Trophoblast cell (in vitro differentiated cells and primary cell): ENCODE results near the gene PTPN13.

Source experiments
- DNase-seq, 2 donors: peaks; one replicate each; pipeline ENCODE4 v3.0.0-alpha.2; 2016
- H2AFZ ChIP-seq: 2 replicates; pipeline ENCODE4 v1.6.1; 2013; ENCODE audit warnings: low read length, moderate library complexity, mild to moderate bottlenecking; ENCODE audit not compliant: insufficient read depth, poor library complexity
- H2AK5ac ChIP-seq: 2 replicates; pipeline ENCODE4 v1.6.1; 2013; ENCODE audit warnings: mild to moderate bottlenecking, low read length
- H2BK120ac ChIP-seq: 2 replicates; pipeline ENCODE4 v1.6.1; 2013; ENCODE audit warnings: low read length, mild to moderate bottlenecking, moderate library complexity; ENCODE audit not compliant: insufficient read depth, poor library complexity
- H2BK12ac ChIP-seq: 2 replicates; pipeline ENCODE4 v1.6.1; 2013; ENCODE audit warnings: mild to moderate bottlenecking, low read length, moderate library complexity
- H2BK5ac ChIP-seq: 2 replicates; pipeline ENCODE4 v1.6.1; 2013; ENCODE audit warnings: low read length, low read depth, moderate library complexity, mild to moderate bottlenecking; ENCODE audit not compliant: poor library complexity
- H3K14ac ChIP-seq: 2 replicates; pipeline ENCODE4 v1.6.1; 2013; ENCODE audit warnings: mild to moderate bottlenecking, low read length
- H3K18ac ChIP-seq: 2 replicates; pipeline ENCODE4 v1.6.1; 2013; ENCODE audit warnings: mild to moderate bottlenecking, low read length
- H3K23ac ChIP-seq: 2 replicates; pipeline ENCODE4 v1.6.1; 2013; ENCODE audit warnings: low read length
- H3K27ac ChIP-seq: 2 replicates; pipeline ENCODE4 v1.5.1; 2013; ENCODE audit warnings: low read depth, mild to moderate bottlenecking, inconsistent platforms, low read length, moderate library complexity
- H3K27me3 ChIP-seq: 2 replicates; pipeline ENCODE4 v1.6.1; 2013; ENCODE audit warnings: inconsistent platforms, mild to moderate bottlenecking, low read length, moderate library complexity; ENCODE audit not compliant: insufficient read depth
- H3K36me3 ChIP-seq, 2 experiments: 1 replicate in 1 of 2; 2 replicates in 1 of 2; pipeline ENCODE4 v1.6.1; 2013; ENCODE audit warnings: low read length in 2 of 2, mild to moderate bottlenecking in 2 of 2, moderate library complexity in 1 of 2; ENCODE audit not compliant: insufficient read depth in 2 of 2, control insufficient read depth in 1 of 2
- H3K4ac ChIP-seq: 2 replicates; pipeline ENCODE4 v1.6.1; 2013; ENCODE audit warnings: low read depth, mild to moderate bottlenecking, low read length, moderate library complexity
- H3K4me1 ChIP-seq, 2 experiments: 1 replicate in 1 of 2; 2 replicates in 1 of 2; pipeline ENCODE4 v1.6.1; 2013; ENCODE audit warnings: low read length in 2 of 2, mild to moderate bottlenecking in 2 of 2, moderate library complexity in 1 of 2; ENCODE audit not compliant: insufficient read depth in 2 of 2, control insufficient read depth in 1 of 2
- H3K4me2 ChIP-seq: 2 replicates; pipeline ENCODE4 v1.6.1; 2013; ENCODE audit warnings: inconsistent platforms, mild to moderate bottlenecking, low read length, moderate library complexity
- H3K4me3 ChIP-seq: 2 replicates; pipeline ENCODE4 v1.5.1; 2013; ENCODE audit warnings: mild to moderate bottlenecking, low read depth, low read length, inconsistent platforms
- H3K79me1 ChIP-seq: one replicate; pipeline ENCODE4 v1.6.1; 2013; ENCODE audit warnings: low read length
- H3K79me2 ChIP-seq: 2 replicates; pipeline ENCODE4 v1.6.1; 2013; ENCODE audit warnings: low read length, mild to moderate bottlenecking; ENCODE audit not compliant: control insufficient read depth, insufficient read depth, poor library complexity
- H3K9ac ChIP-seq: 2 replicates; pipeline ENCODE4 v1.6.1; 2013; ENCODE audit warnings: mild to moderate bottlenecking, low read length
- H3K9me3 ChIP-seq: 2 replicates; pipeline ENCODE4 v1.6.1; 2013; ENCODE audit warnings: low read depth, mild to moderate bottlenecking, control low read depth, inconsistent platforms, low read length; ENCODE audit not compliant: insufficient read depth
- H4K12ac ChIP-seq: 2 replicates; pipeline ENCODE4 v1.6.1; 2013; ENCODE audit warnings: low read depth, mild to moderate bottlenecking, low read length, moderate library complexity
- H4K8ac ChIP-seq: 2 replicates; pipeline ENCODE4 v1.6.1; 2013; ENCODE audit warnings: low read depth, mild to moderate bottlenecking, low read length, moderate library complexity
- H4K91ac ChIP-seq: one replicate; pipeline ENCODE4 v1.6.1; 2013; ENCODE audit warnings: low read depth, mild to moderate bottlenecking, low read length, moderate library complexity
- WGBS: extraction: QIAGEN DNeasy Blood & Tissue Kit; methylation state at CpG from one replicate; pipeline ENCODE4 v1.1.7; 2013; ENCODE audit warnings: missing lambda C conversion rate; ENCODE audit not compliant: insufficient read length, insufficient coverage; ENCODE audit errors: extremely low coverage; 5-methylcytosine and 5-hydroxymethylcytosine counted together

The PTPN13 gene

GRCh38 chr4:86608757-86609375, 14.8 kb downstream of the PTPN13 start:
- no peak overlapping the region for H4K91ac ChIP-seq
- no peak overlapping the region for H2AK5ac ChIP-seq
- H2BK5ac ChIP-seq, result no peak overlapping the region
- DNase-seq, result no peak
- no peak overlapping the region for H3K4me2 ChIP-seq
- H3K36me3 ChIP-seq, result no peaks in the 10 kb centered on the region
- H3K9ac ChIP-seq, result no peak overlapping the region
- H2BK120ac ChIP-seq, result no peak overlapping the region
- no peaks in the 10 kb centered on the region for H3K9me3 ChIP-seq
- H3K79me1 ChIP-seq, result no peaks in the 10 kb centered on the region
- no peaks in the 10 kb centered on the region for H3K79me2 ChIP-seq
- no peak overlapping the region for H3K4ac ChIP-seq
- no peak overlapping the region for H3K27ac ChIP-seq
- no peaks in the 10 kb centered on the region for H3K4me1 ChIP-seq
- no peak overlapping the region for H3K14ac ChIP-seq
- no peak overlapping the region for H2BK12ac ChIP-seq
- no peaks in the 10 kb centered on the region for H3K27me3 ChIP-seq
- H3K4me3 ChIP-seq, result no peak overlapping the region
- H2AFZ ChIP-seq, result no peak overlapping the region
- H3K18ac ChIP-seq, result no peak overlapping the region
- WGBS, result no CpG with 5 or more reads among the region's 2 CpGs
- no peak overlapping the region for H4K8ac ChIP-seq
- H4K12ac ChIP-seq, result no peak overlapping the region
- H3K23ac ChIP-seq, result no peak overlapping the region

GRCh38 chr4:86611757-86612156, 17.6 kb downstream of the PTPN13 start:
- H3K27ac ChIP-seq, result no peak overlapping the region
- H3K4me2 ChIP-seq, result no peak overlapping the region
- no peak overlapping the region for H3K9ac ChIP-seq
- no peak overlapping the region for H2BK12ac ChIP-seq
- no peak overlapping the region for H4K12ac ChIP-seq
- no CpG with 5 or more reads among the region's 2 CpGs for WGBS
- no peak overlapping the region for H3K23ac ChIP-seq
- DNase-seq, result no peak
- no peaks in the 10 kb centered on the region for H3K79me2 ChIP-seq
- no peak overlapping the region for H2AK5ac ChIP-seq
- no peak overlapping the region for H4K91ac ChIP-seq
- no peak overlapping the region for H4K8ac ChIP-seq
- no peak overlapping the region for H3K4me3 ChIP-seq
- H3K36me3 ChIP-seq, result no peaks in the 10 kb centered on the region
- H3K27me3 ChIP-seq, result no peaks in the 10 kb centered on the region
- no peak overlapping the region for H3K4ac ChIP-seq
- H3K14ac ChIP-seq, result no peak overlapping the region
- no peaks in the 10 kb centered on the region for H3K79me1 ChIP-seq
- H2BK5ac ChIP-seq, result peak overlapping the region; percentile 21
- no peak overlapping the region for H2BK120ac ChIP-seq
- no peaks in the 10 kb centered on the region for H3K9me3 ChIP-seq
- H3K4me1 ChIP-seq, result no peaks in the 10 kb centered on the region
- H3K18ac ChIP-seq, result no peak overlapping the region
- no peak overlapping the region for H2AFZ ChIP-seq

GRCh38 chr4:86613734-86614133, 19.6 kb downstream of the PTPN13 start:
- Histone ChIP-seq H3K27me3 (no peaks in the 10 kb centered on the region), H2BK12ac (no peak overlapping the region), H2AK5ac (no peak overlapping the region), H2BK5ac (no peak overlapping the region), H3K4me1 (no peaks in the 10 kb centered on the region), H4K12ac (no peak overlapping the region), H3K79me1 (no peaks in the 10 kb centered on the region), H4K91ac (no peak overlapping the region), H3K4me2 (no peak overlapping the region), H3K4me3 (no peak overlapping the region), H3K9me3 (no peaks in the 10 kb centered on the region), H3K14ac (no peak overlapping the region), H3K36me3 (no peaks in the 10 kb centered on the region), H3K23ac (no peak overlapping the region), H3K27ac (no peak overlapping the region), H4K8ac (no peak overlapping the region), H2AFZ (no peak overlapping the region), H3K9ac (no peak overlapping the region), H2BK120ac (no peak overlapping the region), H3K4ac (no peak overlapping the region), H3K79me2 (no peaks in the 10 kb centered on the region), H3K18ac (no peak overlapping the region)
- peak in 1 of 2 donors; percentile 40 for DNase-seq
- no CpG with 5 or more reads among the region's 2 CpGs for WGBS

GRCh38 chr4:86614865-86615264, 20.8 kb downstream of the PTPN13 start:
- no peaks in the 10 kb centered on the region for H3K79me2 ChIP-seq
- no CpG with 5 or more reads among the region's 3 CpGs for WGBS

More at GRCh38 chr4:86614865-86615264, 20.8 kb downstream of the PTPN13 start:
- H3K4me2 ChIP-seq, result no peak overlapping the region
- no peak overlapping the region for H2BK5ac ChIP-seq
- no peak for DNase-seq
- no peak overlapping the region for H3K4ac ChIP-seq
- no peaks in the 10 kb centered on the region for H3K4me1 ChIP-seq
- no peaks in the 10 kb centered on the region for H3K79me1 ChIP-seq
- no peak overlapping the region for H3K27ac ChIP-seq
- no peak overlapping the region for H4K8ac ChIP-seq
- H3K9me3 ChIP-seq, result no peaks in the 10 kb centered on the region
- no peaks in the 10 kb centered on the region for H3K27me3 ChIP-seq
- no peaks in the 10 kb centered on the region for H3K36me3 ChIP-seq
- no peak overlapping the region for H2AK5ac ChIP-seq
- no peak overlapping the region for H3K18ac ChIP-seq
- H2BK12ac ChIP-seq, result no peak overlapping the region
- no peak overlapping the region for H4K12ac ChIP-seq
- no peak overlapping the region for H3K9ac ChIP-seq
- no peak overlapping the region for H3K23ac ChIP-seq
- H2BK120ac ChIP-seq, result no peak overlapping the region
- no peak overlapping the region for H3K14ac ChIP-seq
- no peak overlapping the region for H2AFZ ChIP-seq
- H4K91ac ChIP-seq, result no peak overlapping the region
- no peak overlapping the region for H3K4me3 ChIP-seq
